ENCODE data around the gene TTLL11. TPM values are rescaled to one million over a fixed set of nuclear protein-coding genes. Genes with fewer than 3 reads are reported as not detected.

Gene TTLL11
- total RNA-seq, 1 donor from 2014 or later, result 3.6 TPM

- ATAC-seq (ENCODE audit: low read depth), result no peak
- TF ChIP-seq, protein P1, sequence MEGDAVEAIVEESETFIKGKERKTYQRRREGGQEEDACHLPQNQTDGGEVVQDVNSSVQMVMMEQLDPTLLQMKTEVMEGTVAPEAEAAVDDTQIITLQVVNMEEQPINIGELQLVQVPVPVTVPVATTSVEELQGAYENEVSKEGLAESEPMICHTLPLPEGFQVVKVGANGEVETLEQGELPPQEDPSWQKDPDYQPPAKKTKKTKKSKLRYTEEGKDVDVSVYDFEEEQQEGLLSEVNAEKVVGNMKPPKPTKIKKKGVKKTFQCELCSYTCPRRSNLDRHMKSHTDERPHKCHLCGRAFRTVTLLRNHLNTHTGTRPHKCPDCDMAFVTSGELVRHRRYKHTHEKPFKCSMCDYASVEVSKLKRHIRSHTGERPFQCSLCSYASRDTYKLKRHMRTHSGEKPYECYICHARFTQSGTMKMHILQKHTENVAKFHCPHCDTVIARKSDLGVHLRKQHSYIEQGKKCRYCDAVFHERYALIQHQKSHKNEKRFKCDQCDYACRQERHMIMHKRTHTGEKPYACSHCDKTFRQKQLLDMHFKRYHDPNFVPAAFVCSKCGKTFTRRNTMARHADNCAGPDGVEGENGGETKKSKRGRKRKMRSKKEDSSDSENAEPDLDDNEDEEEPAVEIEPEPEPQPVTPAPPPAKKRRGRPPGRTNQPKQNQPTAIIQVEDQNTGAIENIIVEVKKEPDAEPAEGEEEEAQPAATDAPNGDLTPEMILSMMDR (IDR thresholded peaks at IDR 0.05), result no peak
- Mint-ChIP-seq H3K9me3 (no peaks in the 10 kb centered on the region), H3K36me3 (ENCODE audit: low read depth) (no peaks in the 10 kb centered on the region), H3K4me3 (no peak overlapping the region), H3K27me3 (no peaks in the 10 kb centered on the region), H3K27ac (no peak overlapping the region), H3K4me1 (no peaks in the 10 kb centered on the region)
- ChIA-PET POLR2A (interaction anchor here (0.6 kb wide), 1 partner anchor 331 kb away, joined by 7 read pairs; no protein-coding TSS in a partner anchor), CTCF (no interaction called here)
- intact Hi-C loops (cut with micrococcal nuclease), result no loop called here
- DNase-seq, result no peak
Observed at GRCh38 chr9:121914604-121915303, 178.4 kb downstream of the TTLL11 start.

DNA sequence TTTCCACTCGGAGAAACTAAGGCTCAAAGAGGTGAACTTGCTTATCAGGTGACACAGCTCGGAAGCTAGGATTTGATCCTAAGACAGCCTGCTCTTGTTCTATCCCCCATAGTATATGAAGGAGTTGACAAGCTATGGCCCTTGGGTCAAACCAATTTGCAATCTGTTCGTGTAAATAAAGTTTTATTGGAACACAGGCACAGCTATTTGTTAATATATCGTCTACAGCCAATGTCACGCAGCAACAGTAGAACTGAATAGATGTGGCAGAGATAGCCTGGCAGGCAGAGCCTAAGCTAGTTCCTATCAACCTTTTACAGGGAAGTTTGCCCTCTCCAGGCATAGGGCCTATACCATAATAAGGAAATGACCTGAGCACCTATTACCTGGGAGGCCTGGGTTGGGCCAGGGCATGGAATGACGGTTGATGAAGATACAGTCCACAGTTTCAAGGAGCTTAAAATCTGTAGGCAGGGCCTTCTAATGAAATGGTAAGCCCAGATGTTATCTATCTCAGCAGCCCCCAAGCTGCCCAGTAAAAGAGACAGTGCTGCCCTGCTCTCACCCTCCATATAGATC, 179.0 kb downstream of the TTLL11 start:
- TF ChIP-seq, protein P1 (IDR thresholded peaks at IDR 0.05), result no peak
- no peak overlapping the region for H3K27ac Mint-ChIP-seq
- DNase-seq, result no peak
- POLR2A ChIA-PET, result no interaction called here
- CTCF ChIA-PET, result no interaction called here
- no peaks in the 10 kb centered on the region for H3K27me3 Mint-ChIP-seq
- H3K4me3 Mint-ChIP-seq, result no peak overlapping the region
- intact Hi-C loops (cut with micrococcal nuclease), result no loop called here
- H3K4me1 Mint-ChIP-seq, result no peaks in the 10 kb centered on the region
- H3K36me3 Mint-ChIP-seq (ENCODE audit: low read depth), result no peaks in the 10 kb centered on the region
- no peaks in the 10 kb centered on the region for H3K9me3 Mint-ChIP-seq
- ATAC-seq (ENCODE audit: low read depth), result no peak

GRCh38 chr9:121912812-121913627, 180.1 kb downstream of the TTLL11 start:
- ChIA-PET CTCF (no interaction called here), POLR2A (no interaction called here)
- Mint-ChIP-seq H3K36me3 (ENCODE audit: low read depth) (no peaks in the 10 kb centered on the region), H3K27ac (no peak overlapping the region), H3K4me1 (no peaks in the 10 kb centered on the region), H3K9me3 (no peaks in the 10 kb centered on the region), H3K4me3 (no peak overlapping the region), H3K27me3 (no peaks in the 10 kb centered on the region)
- DNase-seq, result no peak
- ATAC-seq (ENCODE audit: low read depth), result no peak
- intact Hi-C loops (cut with micrococcal nuclease), result no loop called here
- TF ChIP-seq, protein P1 (IDR thresholded peaks at IDR 0.05), result no peak

- DNase-seq, result no peak
- TF ChIP-seq, protein P1 (IDR thresholded peaks at IDR 0.05), result no peak
- no peaks in the 10 kb centered on the region for H3K36me3 Mint-ChIP-seq (ENCODE audit: low read depth)
- ChIA-PET CTCF (no interaction called here), POLR2A (no interaction called here)
- no peaks in the 10 kb centered on the region for H3K9me3 Mint-ChIP-seq
- ATAC-seq (ENCODE audit: low read depth), result no peak
- no peak overlapping the region for H3K4me3 Mint-ChIP-seq
- H3K4me1 Mint-ChIP-seq, result no peaks in the 10 kb centered on the region
- no peaks in the 10 kb centered on the region for H3K27me3 Mint-ChIP-seq
- intact Hi-C loops (cut with micrococcal nuclease), result no loop called here
- no peak overlapping the region for H3K27ac Mint-ChIP-seq
Observed at GRCh38 chr9:121910491-121911040, 182.5 kb downstream of the TTLL11 start.

GRCh38 chr9:121909111-121909510, 184.0 kb downstream of the TTLL11 start:
- ChIA-PET POLR2A (no interaction called here), CTCF (no interaction called here)
- Mint-ChIP-seq H3K4me3 (no peak overlapping the region), H3K27me3 (no peaks in the 10 kb centered on the region), H3K27ac (no peak overlapping the region), H3K9me3 (no peaks in the 10 kb centered on the region), H3K4me1 (no peaks in the 10 kb centered on the region), H3K36me3 (ENCODE audit: low read depth) (no peaks in the 10 kb centered on the region)
- intact Hi-C loops (cut with micrococcal nuclease), result no loop called here
- TF ChIP-seq, protein P1 (IDR thresholded peaks at IDR 0.05), result no peak
- no peak for ATAC-seq (ENCODE audit: low read depth)
- no peak for DNase-seq

Data from activated B cell treated with CpG ODN at 0.5 μM for 24 hours (primary cell).